ENCODE measurements around the gene LRMDA. TPM values are rescaled to one million over a fixed set of nuclear protein-coding genes. Genes with fewer than 3 reads are reported as not detected.

The LRMDA gene
- total RNA-seq, 1 experiment from 2014 or later, result not detected

GRCh38 chr10:76218035-76218434 lies 786.6 kb downstream of the LRMDA start:
- Histone ChIP-seq H3K36me3 (ENCODE audit: insufficient read depth, low read length, poor library complexity, severe bottlenecking) (no peaks in the 10 kb centered on the region), H3K4me1 (ENCODE audit: insufficient read depth, low read length, poor library complexity, severe bottlenecking) (no peaks in the 10 kb centered on the region), H3K4me3 (ENCODE audit: low read depth, low read length, poor library complexity, severe bottlenecking) (no peak overlapping the region), H3K27me3 (replicated peaks; ENCODE audit: insufficient read depth, low read depth, low read length, poor library complexity) (no peaks in the 10 kb centered on the region), H3K9me3 (ENCODE audit: low read depth, low read length, poor library complexity, severe bottlenecking) (no peaks in the 10 kb centered on the region), H3K27ac (ENCODE audit: low read depth, low read length, poor library complexity, severe bottlenecking) (no peak overlapping the region)
- no peak for DNase-seq (ENCODE audit: low spot score)
- ChIA-PET POLR2A (ENCODE audit: low non-redundant PET) (no interaction called here), CTCF (no interaction called here)
- no peak for TF ChIP-seq EZH2 (IDR thresholded peaks at IDR 0.05; ENCODE audit: borderline replicate concordance, low read depth, low read length, poor library complexity, severe bottlenecking)
- TF ChIP-seq CTCF (conservative IDR thresholded peaks at IDR 0.05; ENCODE audit: low read depth, low read length), result no peak
- no TSS peak for BruUV-seq (replicated peaks)
- intact Hi-C loops (cut with micrococcal nuclease; ENCODE audit: unreplicated experiment), result no loop called here

- no peak for TF ChIP-seq EZH2 (IDR thresholded peaks at IDR 0.05; ENCODE audit: borderline replicate concordance, low read depth, low read length, poor library complexity, severe bottlenecking)
- TF ChIP-seq CTCF (conservative IDR thresholded peaks at IDR 0.05; ENCODE audit: low read depth, low read length), result no peak
- Histone ChIP-seq H3K36me3 (ENCODE audit: insufficient read depth, low read length, poor library complexity, severe bottlenecking) (no peaks in the 10 kb centered on the region), H3K27me3 (replicated peaks; ENCODE audit: insufficient read depth, low read depth, low read length, poor library complexity) (no peaks in the 10 kb centered on the region), H3K4me3 (ENCODE audit: low read depth, low read length, poor library complexity, severe bottlenecking) (no peak overlapping the region), H3K27ac (ENCODE audit: low read depth, low read length, poor library complexity, severe bottlenecking) (no peak overlapping the region), H3K9me3 (ENCODE audit: low read depth, low read length, poor library complexity, severe bottlenecking) (no peaks in the 10 kb centered on the region), H3K4me1 (ENCODE audit: insufficient read depth, low read length, poor library complexity, severe bottlenecking) (no peaks in the 10 kb centered on the region)
- intact Hi-C loops (cut with micrococcal nuclease; ENCODE audit: unreplicated experiment), result no loop called here
- BruUV-seq (replicated peaks), result no TSS peak
- CTCF ChIA-PET, result no interaction called here
- no peak for DNase-seq (ENCODE audit: low spot score)
- POLR2A ChIA-PET (ENCODE audit: low non-redundant PET), result no interaction called here
Measured at GRCh38 chr10:76229341-76229740, 797.9 kb downstream of the LRMDA start.

- TF ChIP-seq EZH2 (IDR thresholded peaks at IDR 0.05; ENCODE audit: borderline replicate concordance, low read depth, low read length, poor library complexity, severe bottlenecking) (no peak), CTCF (conservative IDR thresholded peaks at IDR 0.05; ENCODE audit: low read depth, low read length) (no peak)
- no TSS peak for BruUV-seq (replicated peaks)
- Histone ChIP-seq H3K36me3 (ENCODE audit: insufficient read depth, low read length, poor library complexity, severe bottlenecking) (no peaks in the 10 kb centered on the region), H3K4me3 (ENCODE audit: low read depth, low read length, poor library complexity, severe bottlenecking) (no peak overlapping the region), H3K9me3 (ENCODE audit: low read depth, low read length, poor library complexity, severe bottlenecking) (no peaks in the 10 kb centered on the region), H3K27ac (ENCODE audit: low read depth, low read length, poor library complexity, severe bottlenecking) (no peak overlapping the region), H3K4me1 (ENCODE audit: insufficient read depth, low read length, poor library complexity, severe bottlenecking) (no peaks in the 10 kb centered on the region), H3K27me3 (replicated peaks; ENCODE audit: insufficient read depth, low read depth, low read length, poor library complexity) (no peaks in the 10 kb centered on the region)
- CTCF ChIA-PET, result no interaction called here
- intact Hi-C loops (cut with micrococcal nuclease; ENCODE audit: unreplicated experiment), result no loop called here
- POLR2A ChIA-PET (ENCODE audit: low non-redundant PET), result no interaction called here
- DNase-seq (ENCODE audit: low spot score), result no peak
Measured at GRCh38 chr10:76230921-76231285, 799.5 kb downstream of the LRMDA start.
